Sigmoid colon (tissue), 4 donors: Measurements from ENCODE around the gene ANKRD10.

Experiments
- EP300 ChIP-seq, 4 donors: sonication (generic); formaldehyde crosslinking; IDR thresholded peaks; one replicate each; pipeline ENCODE4 v1.6.1; 2017; ENCODE audit warnings: antibody characterized with exemption in 4 of 4
- POLR2AphosphoS5 ChIP-seq, 4 donors: sonication (generic); formaldehyde crosslinking; IDR thresholded peaks; one replicate each; pipeline ENCODE4 v1.6.1; 2017; ENCODE audit warnings: antibody characterized with exemption in 4 of 4
- TF ChIP-seq, protein P1 (sequence below), 4 experiments: fragments of 450-650 bp in 3 of 4; fragments of 200-600 bp in 1 of 4; IDR thresholded peaks; one replicate each; pipeline ENCODE4 v1.5.1; 2016 to 2019; ENCODE audit warnings: antibody characterized with exemption in 4 of 4, mild to moderate bottlenecking in 3 of 4, moderate library complexity in 2 of 4

DNA sequence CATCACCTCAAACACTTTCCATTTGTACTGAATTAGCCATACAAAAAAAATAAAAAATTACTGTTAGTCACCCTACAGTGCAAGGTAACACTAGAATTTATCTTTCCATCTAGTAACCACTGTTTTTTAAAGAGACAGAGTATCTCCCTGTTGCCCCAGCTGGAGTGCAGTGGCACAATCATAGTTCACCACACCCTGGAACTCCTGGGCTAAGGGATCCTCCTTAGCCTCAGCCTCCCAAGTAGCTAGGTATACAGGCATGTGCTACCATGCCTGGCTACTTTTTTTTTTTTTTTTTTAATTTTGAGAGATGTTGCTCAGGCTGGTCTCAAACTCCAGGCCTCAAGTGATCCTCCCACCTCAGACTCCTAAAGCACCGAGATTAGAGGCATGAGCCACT, 17.9 kb downstream of the ANKRD10 start:
- no peak for TF ChIP-seq POLR2AphosphoS5 (IDR thresholded peaks at IDR 0.05)
- TF ChIP-seq, protein P1, sequence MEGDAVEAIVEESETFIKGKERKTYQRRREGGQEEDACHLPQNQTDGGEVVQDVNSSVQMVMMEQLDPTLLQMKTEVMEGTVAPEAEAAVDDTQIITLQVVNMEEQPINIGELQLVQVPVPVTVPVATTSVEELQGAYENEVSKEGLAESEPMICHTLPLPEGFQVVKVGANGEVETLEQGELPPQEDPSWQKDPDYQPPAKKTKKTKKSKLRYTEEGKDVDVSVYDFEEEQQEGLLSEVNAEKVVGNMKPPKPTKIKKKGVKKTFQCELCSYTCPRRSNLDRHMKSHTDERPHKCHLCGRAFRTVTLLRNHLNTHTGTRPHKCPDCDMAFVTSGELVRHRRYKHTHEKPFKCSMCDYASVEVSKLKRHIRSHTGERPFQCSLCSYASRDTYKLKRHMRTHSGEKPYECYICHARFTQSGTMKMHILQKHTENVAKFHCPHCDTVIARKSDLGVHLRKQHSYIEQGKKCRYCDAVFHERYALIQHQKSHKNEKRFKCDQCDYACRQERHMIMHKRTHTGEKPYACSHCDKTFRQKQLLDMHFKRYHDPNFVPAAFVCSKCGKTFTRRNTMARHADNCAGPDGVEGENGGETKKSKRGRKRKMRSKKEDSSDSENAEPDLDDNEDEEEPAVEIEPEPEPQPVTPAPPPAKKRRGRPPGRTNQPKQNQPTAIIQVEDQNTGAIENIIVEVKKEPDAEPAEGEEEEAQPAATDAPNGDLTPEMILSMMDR (IDR thresholded peaks at IDR 0.05) = no peak
- TF ChIP-seq EP300 (IDR thresholded peaks at IDR 0.05) = no peak
